Lung (tissue), 12 donors: ENCODE data around the gene TUBB. TPM values are rescaled to one million over a fixed set of nuclear protein-coding genes. Genes with fewer than 3 reads are reported as not detected.
A peak's percentile ranks its signal among the peaks of the same experiment; 100 is the strongest.

Experiments
- ATAC-seq: fragments of 200-7000 bp; cut with Tn5 transposase; one replicate; pipeline ENCODE4 v1.9.1; 2020; ENCODE audit warnings: moderate number of reproducible peaks; ENCODE audit not compliant: insufficient read depth, low FRiP score
- DNase-seq, 3 donors: peaks; one replicate each; pipeline ENCODE4 v3.0.0-alpha.2; 2013 to 2017
- H3K27ac ChIP-seq, 2 donors: one replicate each; pipeline ENCODE4 v1.5.1; 2013; ENCODE audit warnings: mild to moderate bottlenecking in 2 of 2, moderate library complexity in 2 of 2, control low read depth in 1 of 2, inconsistent platforms in 1 of 2, low read depth in 1 of 2, low read length in 1 of 2
- H3K27me3 ChIP-seq, 3 donors: one replicate each; pipeline ENCODE4 v1.5.1; 2013; ENCODE audit warnings: low read length in 2 of 3; ENCODE audit not compliant: control insufficient read depth in 3 of 3, insufficient read depth in 3 of 3
- H3K36me3 ChIP-seq, 4 donors: one replicate each; pipeline ENCODE4 v1.5.1; 2013; ENCODE audit warnings: low read length in 4 of 4, mild to moderate bottlenecking in 1 of 4, moderate library complexity in 1 of 4; ENCODE audit not compliant: control insufficient read depth in 4 of 4, insufficient read depth in 4 of 4
- H3K4me1 ChIP-seq, 5 donors: one replicate each; pipeline ENCODE4 v1.5.1; 2013; ENCODE audit warnings: low read length in 5 of 5, mild to moderate bottlenecking in 2 of 5, moderate library complexity in 1 of 5; ENCODE audit not compliant: control insufficient read depth in 5 of 5, insufficient read depth in 5 of 5
- H3K4me3 ChIP-seq: one replicate; pipeline ENCODE4 v1.5.1; 2013; ENCODE audit warnings: mild to moderate bottlenecking, control low read depth, moderate library complexity
- H3K9ac ChIP-seq, 2 donors: one replicate each; pipeline ENCODE4 v1.5.1; 2013; ENCODE audit warnings: low read length in 2 of 2, control low read depth in 1 of 2; ENCODE audit not compliant: insufficient read depth in 1 of 2
- H3K9me3 ChIP-seq, 4 donors: one replicate each; pipeline ENCODE4 v1.5.1; 2013; ENCODE audit warnings: low read length in 3 of 4, mild to moderate bottlenecking in 1 of 4, moderate library complexity in 1 of 4; ENCODE audit not compliant: control insufficient read depth in 4 of 4, insufficient read depth in 3 of 4
- WGBS, 2 donors: extraction: QIAGEN DNeasy Blood & Tissue Kit; methylation state at CpG; one replicate each; pipeline ENCODE4 v1.1.7; 2013; 5-methylcytosine and 5-hydroxymethylcytosine counted together
- polyA plus RNA-seq, 2 donors: library from polyadenylated mRNA; stranded (reverse); fragments of 200-250 nt; gene quantifications; one replicate each; pipeline ENCODE4 v1.2.1, GENCODE V29; 2013
- total RNA-seq, 2 donors: library from RNA; depleted of rRNA in 1 of 2; stranded (reverse); fragments of >200 nt in 1 of 2; gene quantifications; one replicate each; pipeline ENCODE4 v1.2.1, GENCODE V29; 2014 to 2021
- TF ChIP-seq, protein P1 (sequence below): IDR thresholded peaks from 2 replicates; pipeline ENCODE4 v1.5.1; 2012; ENCODE audit warnings: mild to moderate bottlenecking; ENCODE audit errors: control extremely low read depth, extremely low read depth
- donor health status: control.
- donor health status: control.
- donor health status: Bipolar disorder and iron deficiency.
- donor health status: healthy.
- donor health status: DM: yes; HTN: yes; CAD: no.

Gene TUBB
- total and polyA plus RNA-seq, 4 donors: 171 to 403 (median 297) TPM

GRCh38 chr6:30768634-30769087, 48.5 kb downstream of the TUBB start:
- Histone ChIP-seq H3K27me3 (no peaks in the 10 kb centered on the region), H3K9ac (no peak overlapping the region), H3K4me1 (peaks cover 0 to 18% (median 9%) of the 10 kb centered on the region in 5 donors), H3K27ac (peak overlapping the region; percentile 1 to 93), H3K9me3 (no peaks in the 10 kb centered on the region), H3K4me3 (no peak overlapping the region), H3K36me3 (no peaks in the 10 kb centered on the region)
- TF ChIP-seq, protein P1, sequence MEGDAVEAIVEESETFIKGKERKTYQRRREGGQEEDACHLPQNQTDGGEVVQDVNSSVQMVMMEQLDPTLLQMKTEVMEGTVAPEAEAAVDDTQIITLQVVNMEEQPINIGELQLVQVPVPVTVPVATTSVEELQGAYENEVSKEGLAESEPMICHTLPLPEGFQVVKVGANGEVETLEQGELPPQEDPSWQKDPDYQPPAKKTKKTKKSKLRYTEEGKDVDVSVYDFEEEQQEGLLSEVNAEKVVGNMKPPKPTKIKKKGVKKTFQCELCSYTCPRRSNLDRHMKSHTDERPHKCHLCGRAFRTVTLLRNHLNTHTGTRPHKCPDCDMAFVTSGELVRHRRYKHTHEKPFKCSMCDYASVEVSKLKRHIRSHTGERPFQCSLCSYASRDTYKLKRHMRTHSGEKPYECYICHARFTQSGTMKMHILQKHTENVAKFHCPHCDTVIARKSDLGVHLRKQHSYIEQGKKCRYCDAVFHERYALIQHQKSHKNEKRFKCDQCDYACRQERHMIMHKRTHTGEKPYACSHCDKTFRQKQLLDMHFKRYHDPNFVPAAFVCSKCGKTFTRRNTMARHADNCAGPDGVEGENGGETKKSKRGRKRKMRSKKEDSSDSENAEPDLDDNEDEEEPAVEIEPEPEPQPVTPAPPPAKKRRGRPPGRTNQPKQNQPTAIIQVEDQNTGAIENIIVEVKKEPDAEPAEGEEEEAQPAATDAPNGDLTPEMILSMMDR: no peak
- ATAC-seq (no peak), DNase-seq (no peak)
- 93 to 97% methylated on average over 4 of the region's 4 CpGs for WGBS, 2 donors

GRCh38 chr6:30769088-30769852, 49.1 kb downstream of the TUBB start:
- ATAC-seq: peak; percentile 92
- H3K4me3 ChIP-seq: no peak overlapping the region
- no peaks in the 10 kb centered on the region for H3K9me3 ChIP-seq
- no peak overlapping the region for H3K9ac ChIP-seq
- H3K27me3 ChIP-seq: no peaks in the 10 kb centered on the region
- 18 to 28% methylated on average over 16 of the region's 16 CpGs for WGBS, 2 donors
- H3K27ac ChIP-seq: peak overlapping the region; percentile 34 to 93
- H3K36me3 ChIP-seq: no peaks in the 10 kb centered on the region
- H3K4me1 ChIP-seq: peaks cover 0 to 20% (median 4%) of the 10 kb centered on the region in 5 donors
- TF ChIP-seq, protein P1: no peak
- DNase-seq: no peak

- 78 to 85% methylated on average over 5 of the region's 5 CpGs for WGBS, 2 donors
- Histone ChIP-seq H3K9ac (no peak overlapping the region), H3K9me3 (no peaks in the 10 kb centered on the region), H3K4me1 (peaks cover 0 to 22% (median 4%) of the 10 kb centered on the region in 5 donors), H3K4me3 (no peak overlapping the region), H3K27ac (peak overlapping the region; percentile 28 to 84), H3K27me3 (no peaks in the 10 kb centered on the region), H3K36me3 (no peaks in the 10 kb centered on the region)
- no peak for DNase-seq
- ATAC-seq: no peak
- TF ChIP-seq, protein P1: no peak
These were observed 49.8 kb downstream of the TUBB start for GRCh38 chr6:30769853-30770524.
